OCI-M2 (cell line): Measurements from ENCODE around the gene HLA-DPA1.

Experiments
- DNase-seq: peaks from one replicate; lab custom pipeline; 2025; ENCODE audit not compliant: unreplicated experiment; lab: John Stamatoyannopoulos, UW

HLA-DPA1 gene

GRCh38 chr6:33088931-33089620, 15.6 kb upstream of the HLA-DPA1 start:
- no peak for DNase-seq

- DNase-seq = no peak
Measured at GRCh38 chr6:33088258-33088930, 14.9 kb upstream of the HLA-DPA1 start.

- DNase-seq = no peak
Measured at GRCh38 chr6:33085627-33086026, 12.2 kb upstream of the HLA-DPA1 start.

GRCh38 chr6:33082702-33083101, 9.3 kb upstream of the HLA-DPA1 start:
- no peak for DNase-seq

- DNase-seq = no peak
Measured at GRCh38 chr6:33081098-33081824, 7.8 kb upstream of the HLA-DPA1 start.

GRCh38 chr6:33080127-33081089, 7.0 kb upstream of the HLA-DPA1 start:
- DNase-seq = no peak

GRCh38 chr6:33079580-33079979, 6.1 kb upstream of the HLA-DPA1 start:
- DNase-seq = no peak

GRCh38 chr6:33078919-33079521, 5.6 kb upstream of the HLA-DPA1 start:
- DNase-seq = no peak

- DNase-seq = no peak
Measured at GRCh38 chr6:33078442-33078841, 5.0 kb upstream of the HLA-DPA1 start.

GRCh38 chr6:33077908-33078307, 4.5 kb upstream of the HLA-DPA1 start:
- DNase-seq = no peak

GRCh38 chr6:33076406-33076934, 3.0 kb upstream of the HLA-DPA1 start:
- DNase-seq = no peak

GRCh38 chr6:33075568-33076405, 2.3 kb upstream of the HLA-DPA1 start, which contains the start of gene HLA-DPB1:
Gene HLA-DPB1, plus strand, starts transcription at chr6:33075990. Its CDS starts 52 bp downstream, at chr6:33076042.
- DNase-seq = no peak

GRCh38 chr6:33075208-33075567, 1.7 kb upstream of the HLA-DPA1 start:
- no peak for DNase-seq

- no peak for DNase-seq
Measured at GRCh38 chr6:33072508-33073100, 845 bp downstream of the HLA-DPA1 start.

- no peak for DNase-seq
Measured at GRCh38 chr6:33071569-33071968, 1.9 kb downstream of the HLA-DPA1 start.

GRCh38 chr6:33070909-33071308, 2.5 kb downstream of the HLA-DPA1 start:
- no peak for DNase-seq

- DNase-seq = no peak
Measured at GRCh38 chr6:33069021-33069738, 4.3 kb downstream of the HLA-DPA1 start.

GRCh38 chr6:33066917-33067521, 6.4 kb downstream of the HLA-DPA1 start:
- DNase-seq = no peak
